ENCODE results near the gene NFATC1.
"Not testable (repeated sequence)": the region's sequence is repeated elsewhere in the genome, so short reads cannot be mapped to it uniquely, and the experiment has no call there.

Gene NFATC1

GRCh38 chr18:79376661-79377060, 19.1 kb upstream of the NFATC1 start:
- not testable (repeated sequence) for DNase-seq

- DNase-seq = no peak
Measured at GRCh38 chr18:79377187-79377891, 18.4 kb upstream of the NFATC1 start.

- DNase-seq = no peak
Measured at GRCh38 chr18:79378536-79379250, 17.0 kb upstream of the NFATC1 start.

GRCh38 chr18:79379251-79379905, 16.4 kb upstream of the NFATC1 start:
- no peak for DNase-seq

GRCh38 chr18:79379931-79380815, 15.6 kb upstream of the NFATC1 start:
- DNase-seq = no peak

- DNase-seq = peak; percentile 44
Measured at GRCh38 chr18:79380816-79381806, 14.6 kb upstream of the NFATC1 start.

- DNase-seq = no peak
Measured at GRCh38 chr18:79381811-79382311, 13.9 kb upstream of the NFATC1 start.

- DNase-seq = no peak
Measured at GRCh38 chr18:79382681-79383387, 12.9 kb upstream of the NFATC1 start.

GRCh38 chr18:79383388-79384056, 12.2 kb upstream of the NFATC1 start:
- DNase-seq = no peak

GRCh38 chr18:79384151-79384807, 11.5 kb upstream of the NFATC1 start:
- DNase-seq = no peak

- no peak for DNase-seq
Measured at GRCh38 chr18:79384834-79385233, 10.9 kb upstream of the NFATC1 start.

GRCh38 chr18:79385326-79385707, 10.4 kb upstream of the NFATC1 start:
- DNase-seq = no peak

GRCh38 chr18:79385708-79386341, 9.9 kb upstream of the NFATC1 start:
- DNase-seq = no peak

GRCh38 chr18:79386547-79386946, 9.2 kb upstream of the NFATC1 start:
- DNase-seq = no peak

- no peak for DNase-seq
Measured at GRCh38 chr18:79387214-79387613, 8.5 kb upstream of the NFATC1 start.

GRCh38 chr18:79387615-79388014, 8.1 kb upstream of the NFATC1 start:
- DNase-seq = no peak

- no peak for DNase-seq
Measured at GRCh38 chr18:79388043-79388442, 7.7 kb upstream of the NFATC1 start.

- no peak for DNase-seq
Measured at GRCh38 chr18:79389689-79390088, 6.0 kb upstream of the NFATC1 start.

- no peak for DNase-seq
Measured at GRCh38 chr18:79392226-79392625, 3.5 kb upstream of the NFATC1 start.
